Liver (tissue), 9 donors: ENCODE results near the gene KLF2. TPM values are rescaled to one million over a fixed set of nuclear protein-coding genes. Genes with fewer than 3 reads are reported as not detected.

ENCODE experiments used
- DNase-seq: peaks from one replicate; pipeline ENCODE4 v3.0.0-alpha.2; 2017; ENCODE audit warnings: low spot score
- H3K27ac ChIP-seq, 2 donors: one replicate each; pipeline ENCODE4 v1.7.0; 2013; ENCODE audit warnings: inconsistent platforms in 2 of 2, low read length in 2 of 2, control low read depth in 1 of 2, low read depth in 1 of 2, mild to moderate bottlenecking in 1 of 2
- H3K27me3 ChIP-seq, 4 donors: one replicate each; pipeline versions ENCODE4 v1.6.1 to v1.7.0; 2013; ENCODE audit warnings: low read length in 3 of 4, inconsistent platforms in 1 of 4, mild to moderate bottlenecking in 1 of 4, moderate library complexity in 1 of 4; ENCODE audit not compliant: control insufficient read depth in 4 of 4, insufficient read depth in 4 of 4
- H3K36me3 ChIP-seq, 4 donors: one replicate each; pipeline versions ENCODE4 v1.6.1 to v1.7.0; 2013; ENCODE audit warnings: low read length in 3 of 4, mild to moderate bottlenecking in 3 of 4, low read depth in 1 of 4, moderate library complexity in 1 of 4; ENCODE audit not compliant: control insufficient read depth in 4 of 4, insufficient read depth in 3 of 4
- H3K4me1 ChIP-seq, 4 donors: one replicate each; pipeline versions ENCODE4 v1.6.1 to v1.7.0; 2013; ENCODE audit warnings: low read length in 3 of 4, mild to moderate bottlenecking in 3 of 4, moderate library complexity in 1 of 4; ENCODE audit not compliant: control insufficient read depth in 4 of 4, insufficient read depth in 4 of 4
- H3K4me3 ChIP-seq, 3 donors: one replicate each; pipeline versions ENCODE4 v1.6.1 to v1.7.0; 2013; ENCODE audit warnings: low read length in 3 of 3, control low read depth in 1 of 3, low read depth in 1 of 3, mild to moderate bottlenecking in 1 of 3
- H3K9ac ChIP-seq, 2 donors: one replicate each; pipeline ENCODE4 v1.7.0; 2013; ENCODE audit warnings: low read length in 2 of 2, mild to moderate bottlenecking in 2 of 2, moderate library complexity in 2 of 2, control low read depth in 1 of 2, low read depth in 1 of 2
- H3K9me3 ChIP-seq, 4 donors: one replicate each; pipeline versions ENCODE4 v1.6.1 to v1.7.0; 2013; ENCODE audit warnings: low read length in 3 of 4; ENCODE audit not compliant: control insufficient read depth in 4 of 4
- ATF3 ChIP-seq: IDR thresholded peaks from 2 replicates; pipeline ENCODE4 v1.6.1; 2016; ENCODE audit warnings: antibody characterized with exemption
- FOXA1 ChIP-seq: IDR thresholded peaks from 2 replicates; pipeline ENCODE4 v1.6.1; 2016; ENCODE audit warnings: antibody characterized with exemption
- HNF4G ChIP-seq: IDR thresholded peaks from 2 replicates; pipeline ENCODE4 v1.6.1; 2016; ENCODE audit warnings: antibody characterized with exemption
- MAX ChIP-seq: IDR thresholded peaks from 2 replicates; pipeline ENCODE4 v1.6.1; 2016; ENCODE audit warnings: antibody characterized with exemption
- RAD21 ChIP-seq, 2 donors: IDR thresholded peaks; 2 replicates each; pipeline ENCODE4 v1.6.1; 2016; ENCODE audit warnings: antibody characterized with exemption in 2 of 2, mild to moderate bottlenecking in 2 of 2
- REST ChIP-seq: IDR thresholded peaks from 2 replicates; pipeline ENCODE4 v1.6.1; 2016; ENCODE audit warnings: antibody characterized with exemption, mild to moderate bottlenecking
- TAF1 ChIP-seq: conservative IDR thresholded peaks from 2 replicates; pipeline ENCODE4 v1.6.1; 2016; ENCODE audit warnings: antibody characterized with exemption, mild to moderate bottlenecking
- YY1 ChIP-seq: IDR thresholded peaks from 2 replicates; pipeline ENCODE4 v1.6.1; 2016; ENCODE audit warnings: antibody characterized with exemption, mild to moderate bottlenecking
- WGBS: extraction: QIAGEN DNeasy Blood & Tissue Kit; methylation state at CpG from one replicate; pipeline ENCODE4 v1.1.7; 2013; 5-methylcytosine and 5-hydroxymethylcytosine counted together
- polyA plus RNA-seq, 2 donors: library from polyadenylated mRNA; stranded (reverse) in 1 of 2; unstranded in 1 of 2; fragments of 200-250 nt in 1 of 2; fragments of >200 nt in 1 of 2; fragmentation: Nextera tagmentation in 1 of 2; extraction: Ambion mirVana in 1 of 2; gene quantifications; one replicate each; pipeline versions ENCODE4 v1.2.1 to v1.2.3, GENCODE V29; 2013 to 2015
- total RNA-seq, 2 donors: library from RNA; depleted of rRNA; stranded (reverse); fragments of >200 nt; gene quantifications; one replicate each; pipeline ENCODE4 v1.2.3, GENCODE V29; 2014
- donor health status: healthy.
- donor health status: healthy.
- donor health status: healthy.
- donor health status: healthy.
- donor health status: healthy.

The KLF2 gene
- total and polyA plus RNA-seq, 4 donors = 3.9 to 11.2 (median 4.2) TPM

GRCh38 chr19:16369306-16369663 lies 44.7 kb downstream of the KLF2 start:
- no peak overlapping the region for H3K27ac ChIP-seq
- no peak overlapping the region for H3K4me3 ChIP-seq
- DNase-seq = no peak
- no peaks in the 10 kb centered on the region for H3K9me3 ChIP-seq
- 41% methylated on average over 3 of the region's 3 CpGs for WGBS
- no peaks in the 10 kb centered on the region for H3K36me3 ChIP-seq
- no peak for TF ChIP-seq TAF1
- TF ChIP-seq REST = no peak
- TF ChIP-seq FOXA1 = no peak
- no peak for TF ChIP-seq HNF4G
- no peak for TF ChIP-seq YY1
- no peaks in the 10 kb centered on the region for H3K27me3 ChIP-seq
- no peak overlapping the region for H3K9ac ChIP-seq
- H3K4me1 ChIP-seq = peaks cover 8 to 38% (median 26%) of the 10 kb centered on the region in 4 donors

- Histone ChIP-seq H3K27me3 (no peaks in the 10 kb centered on the region), H3K27ac (no peak overlapping the region), H3K36me3 (peaks cover 0 to 4% (median 2%) of the 10 kb centered on the region in 4 donors), H3K9ac (no peak overlapping the region), H3K4me1 (peaks cover 8 to 45% (median 30%) of the 10 kb centered on the region in 4 donors), H3K9me3 (no peaks in the 10 kb centered on the region), H3K4me3 (no peak overlapping the region)
- DNase-seq = no peak
- no peak for TF ChIP-seq FOXA1
- no peak for TF ChIP-seq RAD21 (IDR thresholded peaks at IDR 0.05)
- TF ChIP-seq TAF1 = no peak
- TF ChIP-seq HNF4G = no peak
- no peak for TF ChIP-seq ATF3
- no peak for TF ChIP-seq REST
- no peak for TF ChIP-seq MAX
- 89% methylated on average over 22 of the region's 22 CpGs for whole genome bisulfite sequencing
Observed at GRCh38 chr19:16369664-16370576, 45.3 kb downstream of the KLF2 start.
